HepG2 (cell line): ENCODE data around the gene ELN. TPM values are rescaled to one million over a fixed set of nuclear protein-coding genes. Genes with fewer than 3 reads are reported as not detected.

Source experiments
- ATF1 ChIP-seq: IDR thresholded peaks from 2 replicates; pipeline ENCODE4 v1.6.1; 2016; ENCODE audit warnings: mild to moderate bottlenecking, control low read depth
- KLF11 ChIP-seq: IDR thresholded peaks from 2 replicates; pipeline ENCODE4 v1.6.1; 2016; ENCODE audit warnings: missing compliant biosample characterization
- NBN ChIP-seq: fragments of 450-650 bp; conservative IDR thresholded peaks from 2 replicates; pipeline ENCODE4 v1.6.1; 2017
- PPARG ChIP-seq: conservative IDR thresholded peaks from 2 replicates; pipeline ENCODE4 v1.6.1; 2016; ENCODE audit warnings: missing biosample characterization, missing genetic modification reagents
- ZMYM3 ChIP-seq: sonication (generic); formaldehyde crosslinking; IDR thresholded peaks from 2 replicates; pipeline ENCODE4 v1.5.1; 2020; ENCODE audit warnings: mild to moderate bottlenecking, missing genetic modification reagents
- polyA plus RNA-seq, 8 experiments: library from polyadenylated mRNA; depleted of rRNA in 3 of 8; stranded (reverse) in 7 of 8; unstranded in 1 of 8; fragments of >200 nt; fragmentation: Illumina TruSeq in 4 of 8; extraction: Trizol in 4 of 8; gene quantifications; 2 replicates each; pipeline versions ENCODE4 v1.2.1 to v1.2.3, GENCODE V29; 2011 to 2016; ENCODE audit warnings: low read depth in 4 of 8, missing spikeins in 1 of 8, mixed read lengths in 1 of 8; ENCODE audit not compliant: insufficient read depth in 1 of 8
- total RNA-seq, 5 experiments: library from RNA; depleted of rRNA; stranded (reverse); fragments of >200 nt; fragmentation: Illumina TruSeq; extraction: Trizol; gene quantifications; 2 replicates each; pipeline ENCODE4 v1.2.3, GENCODE V29; 2016; ENCODE audit warnings: low read depth in 1 of 5
- TF ChIP-seq, protein P1 (sequence below): sonication (generic); formaldehyde crosslinking; IDR thresholded peaks from 2 replicates; pipeline ENCODE4 v1.5.0; 2020; ENCODE audit warnings: mild to moderate bottlenecking, missing genetic modification reagents, borderline replicate concordance
- TF ChIP-seq, protein P2 (sequence below): sonication (generic); formaldehyde crosslinking; IDR thresholded peaks from 2 replicates; pipeline ENCODE4 v1.4.0; 2020; ENCODE audit warnings: missing genetic modification reagents

The ELN gene
- total and polyA plus RNA-seq, 2 of the 13 experiments (the other 11 are each of a cell fraction or from before 2014, with no cell fraction given) = 0.15 to 0.37 TPM

DNA sequence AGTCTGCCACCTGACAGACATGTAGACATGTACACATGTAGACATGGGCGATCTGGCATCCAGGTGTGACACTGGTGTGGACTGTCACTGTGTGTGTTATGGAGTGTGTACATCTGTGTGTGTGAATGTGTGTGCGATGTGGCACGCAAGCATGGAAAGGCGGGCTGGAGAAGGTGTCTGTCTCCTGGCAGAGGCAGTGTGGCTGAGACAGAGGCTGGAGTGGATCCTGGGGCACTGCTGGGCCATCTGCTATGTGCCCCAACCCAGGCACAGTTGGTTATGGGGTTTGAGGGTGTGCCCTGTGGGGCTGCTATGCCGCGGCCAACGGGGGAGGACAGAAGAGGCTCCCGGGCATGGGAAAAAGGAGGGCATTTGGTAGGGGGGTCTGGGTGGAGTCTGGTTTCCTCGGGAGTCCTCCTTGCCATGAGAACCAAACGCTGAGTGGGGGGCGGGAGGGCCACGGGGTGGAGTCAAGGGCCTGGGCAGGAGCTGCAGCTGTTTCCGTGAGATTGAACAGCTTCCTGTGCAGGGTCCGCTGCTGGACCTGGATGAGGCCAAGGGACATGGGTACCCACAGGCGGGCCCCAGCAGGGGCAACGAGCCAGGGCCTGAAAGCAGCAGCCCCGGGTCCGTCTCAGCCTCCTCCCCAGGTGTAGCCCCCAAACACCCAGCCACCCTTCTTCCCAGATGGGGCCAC lies 1.3 kb downstream of the ELN start (continued):
- TF ChIP-seq, protein P1, sequence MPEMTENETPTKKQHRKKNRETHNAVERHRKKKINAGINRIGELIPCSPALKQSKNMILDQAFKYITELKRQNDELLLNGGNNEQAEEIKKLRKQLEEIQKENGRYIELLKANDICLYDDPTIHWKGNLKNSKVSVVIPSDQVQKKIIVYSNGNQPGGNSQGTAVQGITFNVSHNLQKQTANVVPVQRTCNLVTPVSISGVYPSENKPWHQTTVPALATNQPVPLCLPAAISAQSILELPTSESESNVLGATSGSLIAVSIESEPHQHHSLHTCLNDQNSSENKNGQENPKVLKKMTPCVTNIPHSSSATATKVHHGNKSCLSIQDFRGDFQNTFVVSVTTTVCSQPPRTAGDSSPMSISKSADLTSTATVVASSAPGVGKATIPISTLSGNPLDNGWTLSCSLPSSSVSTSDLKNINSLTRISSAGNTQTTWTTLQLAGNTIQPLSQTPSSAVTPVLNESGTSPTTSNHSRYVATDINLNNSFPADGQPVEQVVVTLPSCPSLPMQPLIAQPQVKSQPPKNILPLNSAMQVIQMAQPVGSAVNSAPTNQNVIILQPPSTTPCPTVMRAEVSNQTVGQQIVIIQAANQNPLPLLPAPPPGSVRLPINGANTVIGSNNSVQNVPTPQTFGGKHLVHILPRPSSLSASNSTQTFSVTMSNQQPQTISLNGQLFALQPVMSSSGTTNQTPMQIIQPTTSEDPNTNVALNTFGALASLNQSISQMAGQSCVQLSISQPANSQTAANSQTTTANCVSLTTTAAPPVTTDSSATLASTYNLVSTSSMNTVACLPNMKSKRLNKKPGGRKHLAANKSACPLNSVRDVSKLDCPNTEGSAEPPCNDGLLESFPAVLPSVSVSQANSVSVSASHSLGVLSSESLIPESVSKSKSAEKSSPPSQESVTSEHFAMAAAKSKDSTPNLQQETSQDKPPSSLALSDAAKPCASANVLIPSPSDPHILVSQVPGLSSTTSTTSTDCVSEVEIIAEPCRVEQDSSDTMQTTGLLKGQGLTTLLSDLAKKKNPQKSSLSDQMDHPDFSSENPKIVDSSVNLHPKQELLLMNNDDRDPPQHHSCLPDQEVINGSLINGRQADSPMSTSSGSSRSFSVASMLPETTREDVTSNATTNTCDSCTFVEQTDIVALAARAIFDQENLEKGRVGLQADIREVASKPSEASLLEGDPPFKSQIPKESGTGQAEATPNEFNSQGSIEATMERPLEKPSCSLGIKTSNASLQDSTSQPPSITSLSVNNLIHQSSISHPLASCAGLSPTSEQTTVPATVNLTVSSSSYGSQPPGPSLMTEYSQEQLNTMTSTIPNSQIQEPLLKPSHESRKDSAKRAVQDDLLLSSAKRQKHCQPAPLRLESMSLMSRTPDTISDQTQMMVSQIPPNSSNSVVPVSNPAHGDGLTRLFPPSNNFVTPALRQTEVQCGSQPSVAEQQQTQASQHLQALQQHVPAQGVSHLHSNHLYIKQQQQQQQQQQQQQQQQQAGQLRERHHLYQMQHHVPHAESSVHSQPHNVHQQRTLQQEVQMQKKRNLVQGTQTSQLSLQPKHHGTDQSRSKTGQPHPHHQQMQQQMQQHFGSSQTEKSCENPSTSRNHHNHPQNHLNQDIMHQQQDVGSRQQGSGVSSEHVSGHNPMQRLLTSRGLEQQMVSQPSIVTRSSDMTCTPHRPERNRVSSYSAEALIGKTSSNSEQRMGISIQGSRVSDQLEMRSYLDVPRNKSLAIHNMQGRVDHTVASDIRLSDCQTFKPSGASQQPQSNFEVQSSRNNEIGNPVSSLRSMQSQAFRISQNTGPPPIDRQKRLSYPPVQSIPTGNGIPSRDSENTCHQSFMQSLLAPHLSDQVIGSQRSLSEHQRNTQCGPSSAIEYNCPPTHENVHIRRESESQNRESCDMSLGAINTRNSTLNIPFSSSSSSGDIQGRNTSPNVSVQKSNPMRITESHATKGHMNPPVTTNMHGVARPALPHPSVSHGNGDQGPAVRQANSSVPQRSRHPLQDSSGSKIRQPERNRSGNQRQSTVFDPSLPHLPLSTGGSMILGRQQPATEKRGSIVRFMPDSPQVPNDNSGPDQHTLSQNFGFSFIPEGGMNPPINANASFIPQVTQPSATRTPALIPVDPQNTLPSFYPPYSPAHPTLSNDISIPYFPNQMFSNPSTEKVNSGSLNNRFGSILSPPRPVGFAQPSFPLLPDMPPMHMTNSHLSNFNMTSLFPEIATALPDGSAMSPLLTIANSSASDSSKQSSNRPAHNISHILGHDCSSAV (CRISPR knock-in tag) = no peak
- TF ChIP-seq PPARG (CRISPR knock-in tag) (no peak), KLF11 (CRISPR knock-in tag) (no peak), NBN (no peak), ATF1 (CRISPR knock-in tag) (no peak), ZMYM3 (CRISPR knock-in tag) (no peak)
- TF ChIP-seq, protein P2, sequence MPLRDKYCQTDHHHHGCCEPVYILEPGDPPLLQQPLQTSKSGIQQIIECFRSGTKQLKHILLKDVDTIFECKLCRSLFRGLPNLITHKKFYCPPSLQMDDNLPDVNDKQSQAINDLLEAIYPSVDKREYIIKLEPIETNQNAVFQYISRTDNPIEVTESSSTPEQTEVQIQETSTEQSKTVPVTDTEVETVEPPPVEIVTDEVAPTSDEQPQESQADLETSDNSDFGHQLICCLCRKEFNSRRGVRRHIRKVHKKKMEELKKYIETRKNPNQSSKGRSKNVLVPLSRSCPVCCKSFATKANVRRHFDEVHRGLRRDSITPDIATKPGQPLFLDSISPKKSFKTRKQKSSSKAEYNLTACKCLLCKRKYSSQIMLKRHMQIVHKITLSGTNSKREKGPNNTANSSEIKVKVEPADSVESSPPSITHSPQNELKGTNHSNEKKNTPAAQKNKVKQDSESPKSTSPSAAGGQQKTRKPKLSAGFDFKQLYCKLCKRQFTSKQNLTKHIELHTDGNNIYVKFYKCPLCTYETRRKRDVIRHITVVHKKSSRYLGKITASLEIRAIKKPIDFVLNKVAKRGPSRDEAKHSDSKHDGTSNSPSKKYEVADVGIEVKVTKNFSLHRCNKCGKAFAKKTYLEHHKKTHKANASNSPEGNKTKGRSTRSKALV = no peak
